GM21786 (cell line): ENCODE data around the gene ACOD1.
A peak's percentile ranks its signal among the peaks of the same experiment; 100 is the strongest.
"Not testable (repeated sequence)": the region's sequence is repeated elsewhere in the genome, so short reads cannot be mapped to it uniquely, and the experiment has no call there.

Source experiments
- ATAC-seq: cut with Tn5 transposase; IDR thresholded peaks from one replicate; pipeline ENCODE4 v1.9.1; 2021; ENCODE audit not compliant: unreplicated experiment

The ACOD1 gene

GRCh38 chr13:76950101-76950500, 1.8 kb downstream of the ACOD1 start:
- no peak for ATAC-seq

DNA sequence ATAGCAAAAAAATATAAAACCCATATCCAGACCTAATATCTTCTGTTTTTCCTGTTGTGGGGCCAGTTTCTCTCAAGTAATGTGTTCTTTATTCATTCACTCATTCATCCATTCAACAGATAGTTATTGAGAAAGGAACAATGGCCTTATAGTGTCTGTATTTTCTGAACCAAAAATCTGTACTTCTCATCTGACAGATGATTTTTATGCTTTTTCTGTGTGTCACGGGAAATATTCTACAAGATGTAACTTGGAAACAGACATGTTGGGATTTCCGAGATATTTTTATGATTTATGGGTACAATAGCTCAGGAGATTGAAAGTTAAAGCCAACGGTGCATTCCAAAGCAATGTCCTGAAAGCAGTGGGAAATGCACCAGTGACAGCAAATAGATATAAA, 5.7 kb downstream of the ACOD1 start:
- no peak for ATAC-seq

- ATAC-seq, result no peak
Observed at GRCh38 chr13:76954538-76954937, 6.2 kb downstream of the ACOD1 start.

- no peak for ATAC-seq
Observed at GRCh38 chr13:76955193-76955592, 6.9 kb downstream of the ACOD1 start.

DNA sequence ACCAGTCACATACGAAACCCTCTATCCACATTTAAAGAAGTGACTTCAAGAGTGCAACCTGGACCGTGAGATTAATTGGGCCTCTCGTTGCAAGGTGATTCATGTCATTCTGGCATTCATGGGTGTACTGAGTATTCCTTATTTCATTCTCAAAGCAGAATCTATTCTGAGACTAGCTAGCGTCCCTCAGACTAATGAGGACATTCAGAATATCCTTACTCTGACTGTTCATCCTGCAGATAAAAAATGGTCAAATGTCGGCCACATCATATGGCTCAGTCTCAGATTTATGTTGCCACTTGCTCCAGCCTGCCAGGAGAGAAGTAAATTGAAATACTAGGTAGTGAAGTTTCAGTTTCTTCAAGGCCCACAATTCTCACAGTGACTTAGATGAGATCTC, 7.3 kb downstream of the ACOD1 start:
- no peak for ATAC-seq

- no peak for ATAC-seq
Observed at GRCh38 chr13:76958841-76959432, 10.6 kb downstream of the ACOD1 start.

GRCh38 chr13:76959734-76960133, 11.4 kb downstream of the ACOD1 start:
- ATAC-seq, result not testable (repeated sequence)

- no peak for ATAC-seq
Observed at GRCh38 chr13:76965759-76966421, 17.6 kb downstream of the ACOD1 start.

DNA sequence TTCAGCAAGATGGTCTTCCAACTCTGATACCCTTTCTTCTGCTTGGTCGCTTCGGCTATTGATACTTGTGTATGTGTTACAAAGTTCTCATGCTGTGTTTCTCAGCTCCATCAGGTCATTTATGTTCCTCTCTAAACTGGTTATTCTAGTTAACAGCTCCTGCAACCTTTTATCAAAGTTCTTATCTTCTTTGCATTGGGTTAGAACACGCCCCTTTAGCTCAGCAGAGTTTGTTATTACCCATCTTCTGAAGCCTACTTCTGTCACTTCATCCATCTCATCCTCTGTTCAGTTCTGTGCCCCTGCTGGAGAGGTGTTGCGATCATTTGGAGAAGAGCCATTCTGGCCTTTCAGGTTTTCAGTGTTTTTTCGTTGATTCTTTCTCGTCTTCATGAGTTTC, 18.7 kb downstream of the ACOD1 start:
- no peak for ATAC-seq

DNA sequence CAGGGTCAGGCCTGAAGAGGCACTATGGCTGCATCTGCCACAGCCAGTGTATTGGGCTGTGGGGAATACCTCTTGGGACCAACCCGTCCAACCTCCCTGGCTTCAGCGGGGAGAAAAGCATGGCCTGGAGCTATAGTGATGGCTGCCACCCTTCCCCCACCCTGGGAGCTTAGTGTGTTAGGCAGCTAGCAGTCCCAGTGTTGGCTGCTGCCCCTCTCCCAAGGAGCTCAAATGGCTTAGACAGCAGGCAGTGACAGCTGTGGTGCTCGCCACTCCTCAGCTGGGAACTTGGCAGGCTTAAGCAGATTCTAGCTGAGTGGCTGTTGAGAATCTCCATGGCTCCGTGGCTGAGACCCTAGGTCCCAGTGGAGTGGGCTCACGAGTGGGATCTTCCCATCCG, 19.7 kb downstream of the ACOD1 start:
- no peak for ATAC-seq

GRCh38 chr13:76969488-76970365, 21.4 kb downstream of the ACOD1 start:
- ATAC-seq, result no peak

DNA sequence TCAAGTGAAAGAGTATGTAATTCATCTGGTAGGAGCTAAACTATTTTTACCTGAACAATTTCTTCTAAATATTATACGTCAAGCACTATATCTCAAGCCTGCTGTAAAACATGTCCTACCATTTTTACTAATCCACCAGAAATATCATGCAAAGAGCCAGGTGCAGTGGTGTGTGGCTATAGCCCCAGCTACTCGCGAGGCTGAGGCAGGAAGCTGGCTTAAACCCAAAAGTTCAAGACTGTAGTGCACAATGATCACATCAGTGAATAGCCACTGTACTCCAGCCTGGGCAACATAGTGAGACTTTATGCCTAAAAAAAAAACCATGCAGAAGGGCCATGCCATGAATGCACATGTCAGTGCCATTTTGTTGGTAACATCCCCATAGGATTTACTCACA, 22.9 kb downstream of the ACOD1 start:
- peak; percentile 57 for ATAC-seq

GRCh38 chr13:76971851-76972829, 23.8 kb downstream of the ACOD1 start:
- no peak for ATAC-seq

- ATAC-seq, result no peak
Observed at GRCh38 chr13:76973920-76974617, 25.8 kb downstream of the ACOD1 start.

- ATAC-seq, result no peak
Observed at GRCh38 chr13:76974618-76974975, 26.3 kb downstream of the ACOD1 start.

DNA sequence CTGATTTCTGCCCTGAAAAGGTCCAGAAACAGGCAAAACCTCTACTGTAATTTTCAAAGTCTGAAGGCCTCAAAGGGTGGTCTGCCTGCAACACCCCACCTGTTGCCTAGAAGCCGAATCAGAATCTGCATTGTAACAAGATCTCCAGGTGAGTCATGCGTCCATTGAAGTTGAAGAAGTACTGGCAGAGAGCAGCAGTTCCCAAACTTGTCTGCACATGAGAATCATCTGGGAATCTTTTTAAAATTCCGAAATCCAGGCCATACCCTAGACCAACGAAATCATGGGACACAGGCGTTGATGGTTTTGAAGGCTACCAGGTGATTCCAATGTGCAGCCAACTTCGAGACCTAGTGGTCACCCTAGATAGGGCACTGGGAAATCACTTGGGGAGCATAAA, 27.6 kb downstream of the ACOD1 start:
- ATAC-seq, result no peak

DNA sequence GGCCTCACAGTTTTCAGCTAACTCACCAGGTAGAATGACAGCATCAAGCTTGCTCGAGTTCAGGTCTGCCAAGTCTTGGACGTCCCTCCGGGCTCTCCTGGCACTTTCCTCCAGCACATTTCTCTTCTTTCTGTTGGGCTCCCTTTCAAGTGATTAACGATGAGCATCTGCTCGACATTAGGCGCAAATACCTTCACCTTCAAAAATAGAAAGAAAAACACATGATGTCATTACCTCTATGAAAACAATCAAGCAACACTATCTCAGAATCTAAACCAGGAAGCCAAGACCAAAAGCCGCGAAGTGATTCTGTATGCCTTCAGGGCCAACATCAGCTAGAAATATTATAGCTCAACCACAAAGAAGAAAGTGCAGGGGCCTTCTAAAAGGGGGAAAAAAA, 28.2 kb downstream of the ACOD1 start:
- no peak for ATAC-seq

DNA sequence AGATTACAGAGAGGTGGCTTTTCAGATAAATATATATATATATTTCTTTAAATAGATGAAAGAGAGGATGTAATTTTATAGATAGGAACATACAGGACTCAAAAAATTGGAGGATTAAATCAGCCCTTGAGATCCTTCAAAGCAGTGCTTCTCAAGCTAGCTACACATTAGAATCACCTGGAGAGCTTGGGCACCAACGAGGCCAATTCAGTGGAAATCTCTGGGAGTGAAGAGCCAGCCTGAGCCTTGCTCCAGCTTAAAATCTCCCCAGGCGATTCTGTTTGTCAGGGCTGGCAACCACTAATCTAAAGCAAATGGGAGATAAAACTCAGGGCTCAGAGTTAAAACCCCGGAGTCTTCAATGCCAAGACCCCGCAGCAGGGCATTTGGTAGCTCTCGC, 28.6 kb downstream of the ACOD1 start:
- no peak for ATAC-seq

DNA sequence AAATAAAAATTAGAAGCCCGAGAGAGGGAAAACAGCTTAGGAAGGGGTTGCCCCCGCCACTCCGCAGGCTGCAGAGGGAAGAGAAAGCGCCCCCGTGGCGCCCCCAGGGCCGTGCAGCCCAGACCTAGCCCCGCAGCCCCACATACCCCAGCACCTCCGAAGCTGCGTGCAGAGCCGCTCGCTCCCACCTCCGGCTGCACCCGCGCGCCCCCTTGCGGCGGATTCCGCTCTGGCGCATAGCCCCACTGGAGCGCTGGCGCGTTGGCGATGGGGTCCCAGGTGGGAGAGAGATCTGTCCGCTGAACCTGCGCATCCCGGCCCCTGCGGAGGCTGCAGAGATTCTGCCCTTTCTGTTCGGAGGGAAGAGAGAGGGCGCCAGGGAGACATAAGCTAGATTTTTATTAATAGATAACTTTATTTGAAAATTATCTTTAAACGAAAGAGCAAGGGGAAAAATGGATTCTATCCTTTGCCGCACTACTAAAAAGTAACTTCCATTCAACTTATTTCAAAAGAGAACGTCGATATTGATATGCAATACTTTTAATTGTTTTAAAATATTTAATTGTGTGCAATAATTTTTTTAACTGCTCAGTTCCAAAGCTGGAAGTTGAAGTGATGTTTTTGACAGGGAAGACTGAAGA, 31.9 kb downstream of the ACOD1 start:
- peak; percentile 99 for ATAC-seq

DNA sequence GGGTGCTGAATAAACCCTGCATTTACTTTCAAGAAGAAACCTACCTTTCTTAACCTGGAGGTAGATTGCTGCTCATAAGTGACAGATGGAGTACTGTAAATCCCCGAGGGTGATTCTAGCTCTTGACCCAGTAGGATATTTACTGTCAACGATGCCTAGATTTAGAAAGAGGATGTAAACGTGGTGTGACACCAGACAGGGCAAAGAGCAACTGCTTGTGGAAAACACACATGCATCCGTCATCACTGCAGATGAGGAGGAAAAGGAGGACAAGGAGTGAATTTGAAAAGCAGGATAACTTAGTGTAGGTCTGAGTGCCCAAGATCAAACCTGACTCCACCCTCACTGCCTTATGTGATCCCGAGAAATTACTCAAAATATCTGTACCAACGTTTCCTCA, 33.8 kb downstream of the ACOD1 start:
- ATAC-seq, result no peak
